Hepatocyte (in vitro differentiated cells): ENCODE data around the gene ANGPT4. TPM values are rescaled to one million over a fixed set of nuclear protein-coding genes. Genes with fewer than 3 reads are reported as not detected.

Experiments used
- DNase-seq: peaks from one replicate; pipeline ENCODE4 v3.0.0-alpha.2; 2016; ENCODE audit warnings: low spot score
- H2AFZ ChIP-seq: fragments of 200-600 bp; sonication (generic); 2 replicates; pipeline ENCODE4 v1.6.0; 2016; ENCODE audit warnings: antibody characterized with exemption, mild to moderate bottlenecking
- H3K27ac ChIP-seq: fragments of 200-600 bp; sonication (generic); 2 replicates; pipeline ENCODE4 v1.5.1; 2016; ENCODE audit warnings: mild to moderate bottlenecking
- H3K27me3 ChIP-seq: fragments of 200-600 bp; sonication (generic); 2 replicates; pipeline ENCODE4 v1.6.1; 2016
- H3K36me3 ChIP-seq: fragments of 200-600 bp; sonication (generic); replicated peaks from 2 replicates; pipeline ENCODE4 v1.5.1; 2016; ENCODE audit warnings: low read depth; ENCODE audit not compliant: insufficient read depth
- H3K4me1 ChIP-seq: fragments of 200-600 bp; sonication (generic); 2 replicates; pipeline ENCODE4 v1.5.1; 2016; ENCODE audit warnings: mild to moderate bottlenecking, moderate library complexity; ENCODE audit not compliant: insufficient read depth
- H3K4me2 ChIP-seq: fragments of 200-600 bp; sonication (generic); 2 replicates; pipeline ENCODE4 v1.6.0; 2016
- H3K4me3 ChIP-seq: fragments of 200-600 bp; sonication (generic); 2 replicates; pipeline ENCODE4 v1.5.1; 2016; ENCODE audit warnings: mild to moderate bottlenecking
- H3K79me2 ChIP-seq: fragments of 200-600 bp; sonication (generic); 2 replicates; pipeline ENCODE4 v1.6.0; 2017; ENCODE audit warnings: mild to moderate bottlenecking
- H3K9me2 ChIP-seq: fragments of 200-600 bp; sonication (generic); replicated peaks from 2 replicates; pipeline ENCODE4 v1.6.0; 2017; ENCODE audit warnings: mild to moderate bottlenecking; ENCODE audit not compliant: insufficient read depth
- H3K9me3 ChIP-seq: fragments of 200-600 bp; sonication (generic); 2 replicates; pipeline ENCODE4 v1.5.1; 2016; ENCODE audit warnings: low read depth, mild to moderate bottlenecking
- H4K20me1 ChIP-seq: fragments of 200-600 bp; sonication (generic); 2 replicates; pipeline ENCODE4 v1.6.0; 2016; ENCODE audit warnings: mild to moderate bottlenecking; ENCODE audit not compliant: insufficient read depth, poor library complexity, severe bottlenecking
- CTCF ChIP-seq: fragments of 200-600 bp; sonication (generic); IDR thresholded peaks from 2 replicates; pipeline ENCODE4 v1.5.1; 2016; ENCODE audit warnings: antibody characterized with exemption, mild to moderate bottlenecking; ENCODE audit not compliant: poor library complexity
- EZH2 ChIP-seq: fragments of 200-600 bp; sonication (generic); IDR thresholded peaks from 2 replicates; pipeline ENCODE4 v1.6.1; 2016; ENCODE audit warnings: antibody characterized with exemption, mild to moderate bottlenecking, borderline replicate concordance
- EZH2phosphoT487 ChIP-seq: fragments of 200-600 bp; sonication (generic); IDR thresholded peaks from one replicate; pipeline ENCODE4 v1.6.1; 2018; ENCODE audit warnings: antibody characterized with exemption, mild to moderate bottlenecking, low read depth, moderate library complexity; ENCODE audit not compliant: unreplicated experiment, severe bottlenecking
- WGBS: methylation state at CpG from one replicate; pipeline ENCODE4 v1.1.6; 2016; ENCODE audit warnings: low lambda C conversion rate; ENCODE audit errors: missing lambda C conversion rate; 5-methylcytosine and 5-hydroxymethylcytosine counted together
- polyA plus RNA-seq: library from polyadenylated mRNA; unstranded; fragments of >200 nt; fragmentation: Nextera tagmentation; extraction: Ambion mirVana; gene quantifications from 2 replicates; pipeline ENCODE4 v1.2.1, GENCODE V29; 2016
- total RNA-seq: library from RNA; depleted of rRNA; stranded (reverse); fragments of >200 nt; gene quantifications from 2 replicates; pipeline ENCODE4 v1.2.3, GENCODE V29; 2014

ANGPT4 gene
- total and polyA plus RNA-seq, 2 experiments from 2014 or later: not detected

GRCh38 chr20:906703-907270 is 9.3 kb downstream of the ANGPT4 start:
- Histone ChIP-seq H3K4me1 (peaks cover 12% of the 10 kb centered on the region), H4K20me1 (no peaks in the 10 kb centered on the region), H3K4me2 (no peak overlapping the region), H3K36me3 (no peaks in the 10 kb centered on the region), H3K79me2 (no peaks in the 10 kb centered on the region), H3K9me2 (no peaks in the 10 kb centered on the region), H3K4me3 (no peak overlapping the region), H3K27me3 (no peaks in the 10 kb centered on the region), H3K27ac (no peak overlapping the region), H2AFZ (no peak overlapping the region), H3K9me3 (no peaks in the 10 kb centered on the region)
- no peak for DNase-seq
- WGBS: 94% methylated on average over 4 of the region's 4 CpGs
- TF ChIP-seq EZH2phosphoT487 (no peak), EZH2 (no peak), CTCF (no peak)

GRCh38 chr20:906001-906520 is 10.1 kb downstream of the ANGPT4 start:
- H3K4me2 ChIP-seq: no peak overlapping the region
- no peak overlapping the region for H3K4me3 ChIP-seq
- H3K9me3 ChIP-seq: no peaks in the 10 kb centered on the region
- no peaks in the 10 kb centered on the region for H3K79me2 ChIP-seq
- no peaks in the 10 kb centered on the region for H3K9me2 ChIP-seq
- H4K20me1 ChIP-seq: no peaks in the 10 kb centered on the region
- H2AFZ ChIP-seq: no peak overlapping the region
- no peaks in the 10 kb centered on the region for H3K36me3 ChIP-seq
- TF ChIP-seq EZH2: no peak
- TF ChIP-seq CTCF: no peak
- no peak for TF ChIP-seq EZH2phosphoT487
- no peaks in the 10 kb centered on the region for H3K27me3 ChIP-seq
- no peak overlapping the region for H3K27ac ChIP-seq
- H3K4me1 ChIP-seq: peaks cover 9% of the 10 kb centered on the region
- no peak for DNase-seq
- WGBS: 86% methylated on average over 6 of the region's 6 CpGs

GRCh38 chr20:905396-905961 is 10.7 kb downstream of the ANGPT4 start:
- H3K9me3 ChIP-seq: no peaks in the 10 kb centered on the region
- TF ChIP-seq CTCF (no peak), EZH2phosphoT487 (no peak), EZH2 (no peak)
- no peak overlapping the region for H2AFZ ChIP-seq
- no peaks in the 10 kb centered on the region for H3K36me3 ChIP-seq
- H3K79me2 ChIP-seq: no peaks in the 10 kb centered on the region
- H3K27ac ChIP-seq: no peak overlapping the region
- H3K9me2 ChIP-seq: no peaks in the 10 kb centered on the region
- no peaks in the 10 kb centered on the region for H4K20me1 ChIP-seq
- WGBS: 88% methylated on average over 4 of the region's 4 CpGs
- no peak overlapping the region for H3K4me3 ChIP-seq
- no peaks in the 10 kb centered on the region for H3K27me3 ChIP-seq
- no peak for DNase-seq
- H3K4me1 ChIP-seq: peaks cover 4% of the 10 kb centered on the region
- H3K4me2 ChIP-seq: no peak overlapping the region
